Measurements from ENCODE around the gene FGFR4.

Gene FGFR4

DNA sequence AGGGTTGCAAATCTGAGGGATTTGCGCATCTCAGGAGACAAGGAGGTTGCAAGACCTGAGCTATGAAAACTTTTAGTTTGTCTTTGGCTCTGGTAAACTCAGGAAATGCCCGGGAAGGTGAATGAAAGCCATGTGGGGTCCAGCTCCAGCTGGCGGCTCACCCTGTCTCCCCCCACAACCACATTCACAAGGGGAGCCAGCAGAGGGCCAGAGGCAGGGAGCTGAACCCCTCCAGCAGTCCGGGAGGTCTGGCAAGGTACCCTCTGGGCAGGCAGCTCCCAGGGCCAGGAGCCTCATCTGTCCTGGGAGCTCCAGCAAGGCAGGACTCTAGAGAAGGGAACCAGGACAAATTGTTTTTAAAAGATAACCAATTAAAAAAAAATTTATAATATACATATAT, 2.5 kb upstream of the FGFR4 start:
- DNase-seq (ENCODE audit: extremely low read depth, low read depth): no peak
- TF ChIP-seq, protein P1, sequence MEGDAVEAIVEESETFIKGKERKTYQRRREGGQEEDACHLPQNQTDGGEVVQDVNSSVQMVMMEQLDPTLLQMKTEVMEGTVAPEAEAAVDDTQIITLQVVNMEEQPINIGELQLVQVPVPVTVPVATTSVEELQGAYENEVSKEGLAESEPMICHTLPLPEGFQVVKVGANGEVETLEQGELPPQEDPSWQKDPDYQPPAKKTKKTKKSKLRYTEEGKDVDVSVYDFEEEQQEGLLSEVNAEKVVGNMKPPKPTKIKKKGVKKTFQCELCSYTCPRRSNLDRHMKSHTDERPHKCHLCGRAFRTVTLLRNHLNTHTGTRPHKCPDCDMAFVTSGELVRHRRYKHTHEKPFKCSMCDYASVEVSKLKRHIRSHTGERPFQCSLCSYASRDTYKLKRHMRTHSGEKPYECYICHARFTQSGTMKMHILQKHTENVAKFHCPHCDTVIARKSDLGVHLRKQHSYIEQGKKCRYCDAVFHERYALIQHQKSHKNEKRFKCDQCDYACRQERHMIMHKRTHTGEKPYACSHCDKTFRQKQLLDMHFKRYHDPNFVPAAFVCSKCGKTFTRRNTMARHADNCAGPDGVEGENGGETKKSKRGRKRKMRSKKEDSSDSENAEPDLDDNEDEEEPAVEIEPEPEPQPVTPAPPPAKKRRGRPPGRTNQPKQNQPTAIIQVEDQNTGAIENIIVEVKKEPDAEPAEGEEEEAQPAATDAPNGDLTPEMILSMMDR (IDR thresholded peaks at IDR 0.05; ENCODE audit: low read depth, low read length): no peak

DNA sequence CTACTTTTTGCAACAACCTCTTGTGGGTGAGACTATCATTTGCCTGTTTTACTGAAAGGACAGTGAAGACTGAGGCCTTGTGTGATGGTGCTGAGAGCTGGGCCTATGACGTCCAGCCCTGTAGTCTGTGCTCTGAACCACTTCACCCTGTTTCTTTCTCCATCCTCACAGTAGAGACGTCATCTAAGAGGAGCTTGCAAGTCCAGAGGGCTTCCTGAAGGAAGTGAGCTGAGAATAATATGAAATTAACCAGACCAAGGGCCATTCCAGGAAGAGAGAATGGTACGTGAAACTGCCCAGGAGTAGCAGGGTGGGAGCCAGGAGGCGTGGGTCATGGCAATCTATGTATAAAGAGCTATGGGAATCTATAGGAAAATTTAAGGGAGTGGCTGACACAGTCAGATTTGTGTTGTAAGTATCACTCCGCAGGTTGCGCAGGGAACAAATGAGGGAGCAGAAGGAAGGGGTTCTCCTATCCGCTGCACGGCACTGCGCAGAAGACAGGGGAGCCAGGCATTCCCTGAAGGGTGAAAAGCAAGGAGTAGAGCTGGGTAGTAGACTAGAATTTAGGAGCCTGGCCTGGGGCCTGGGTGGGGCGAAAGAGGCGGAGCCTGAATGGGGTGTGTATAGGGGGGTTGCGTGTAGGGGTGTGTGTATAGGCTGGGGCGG, 596 bp upstream of the FGFR4 start:
- TF ChIP-seq, protein P1 (IDR thresholded peaks at IDR 0.05; ENCODE audit: low read depth, low read length): no peak
- DNase-seq (ENCODE audit: extremely low read depth, low read depth): no peak

DNA sequence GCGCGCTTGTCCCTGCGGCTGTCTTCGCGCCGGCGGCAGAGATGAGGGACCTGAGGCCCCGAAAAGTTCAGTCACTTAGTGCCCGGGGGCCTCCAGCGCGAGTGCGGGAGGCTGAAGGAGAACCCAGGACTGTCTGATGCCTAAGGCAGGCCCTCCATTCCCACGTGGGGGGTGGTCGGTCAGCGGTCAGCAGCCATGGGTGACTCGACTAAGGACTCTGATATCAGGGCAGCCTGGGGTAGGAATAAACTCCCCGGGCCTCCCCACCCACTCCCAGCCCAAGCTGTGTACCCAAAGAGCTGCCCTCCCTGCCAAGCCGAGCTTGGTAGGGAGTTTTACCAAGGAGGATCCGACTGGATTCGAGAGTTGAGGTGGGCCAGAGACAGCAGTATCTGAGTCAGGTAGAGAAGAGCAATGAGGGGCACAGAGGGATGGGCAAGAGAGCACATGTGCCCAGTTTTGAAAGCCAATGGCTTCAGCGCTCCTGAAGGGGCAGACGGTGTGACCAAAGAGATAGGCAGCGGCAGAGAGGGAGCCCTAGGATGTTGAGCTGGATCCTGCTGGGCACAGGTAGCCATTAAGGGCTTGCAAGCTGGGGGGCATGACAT, 787 bp downstream of the FGFR4 start:
- TF ChIP-seq, protein P1 (IDR thresholded peaks at IDR 0.05; ENCODE audit: low read depth, low read length): no peak

DNA sequence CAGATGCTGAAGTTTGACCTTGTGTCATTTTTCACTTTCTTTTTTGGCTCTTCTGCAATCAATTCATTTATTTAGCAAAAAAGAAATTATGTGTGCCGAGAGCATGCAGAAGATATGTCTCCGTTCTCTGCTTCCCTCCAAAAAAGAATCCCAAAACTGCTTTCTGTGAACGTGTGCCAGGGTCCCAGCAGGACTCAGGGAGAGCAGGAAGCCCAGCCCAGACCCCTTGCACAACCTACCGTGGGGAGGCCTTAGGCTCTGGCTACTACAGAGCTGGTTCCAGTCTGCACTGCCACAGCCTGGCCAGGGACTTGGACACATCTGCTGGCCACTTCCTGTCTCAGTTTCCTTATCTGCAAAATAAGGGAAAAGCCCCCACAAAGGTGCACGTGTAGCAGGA, 2.4 kb downstream of the FGFR4 start:
- TF ChIP-seq, protein P1 (IDR thresholded peaks at IDR 0.05; ENCODE audit: low read depth, low read length): no peak
- no peak for DNase-seq (ENCODE audit: extremely low read depth, low read depth)

More for the DNA sequence above, 787 bp downstream of the FGFR4 start:
- no peak for DNase-seq (ENCODE audit: extremely low read depth, low read depth)

DNA sequence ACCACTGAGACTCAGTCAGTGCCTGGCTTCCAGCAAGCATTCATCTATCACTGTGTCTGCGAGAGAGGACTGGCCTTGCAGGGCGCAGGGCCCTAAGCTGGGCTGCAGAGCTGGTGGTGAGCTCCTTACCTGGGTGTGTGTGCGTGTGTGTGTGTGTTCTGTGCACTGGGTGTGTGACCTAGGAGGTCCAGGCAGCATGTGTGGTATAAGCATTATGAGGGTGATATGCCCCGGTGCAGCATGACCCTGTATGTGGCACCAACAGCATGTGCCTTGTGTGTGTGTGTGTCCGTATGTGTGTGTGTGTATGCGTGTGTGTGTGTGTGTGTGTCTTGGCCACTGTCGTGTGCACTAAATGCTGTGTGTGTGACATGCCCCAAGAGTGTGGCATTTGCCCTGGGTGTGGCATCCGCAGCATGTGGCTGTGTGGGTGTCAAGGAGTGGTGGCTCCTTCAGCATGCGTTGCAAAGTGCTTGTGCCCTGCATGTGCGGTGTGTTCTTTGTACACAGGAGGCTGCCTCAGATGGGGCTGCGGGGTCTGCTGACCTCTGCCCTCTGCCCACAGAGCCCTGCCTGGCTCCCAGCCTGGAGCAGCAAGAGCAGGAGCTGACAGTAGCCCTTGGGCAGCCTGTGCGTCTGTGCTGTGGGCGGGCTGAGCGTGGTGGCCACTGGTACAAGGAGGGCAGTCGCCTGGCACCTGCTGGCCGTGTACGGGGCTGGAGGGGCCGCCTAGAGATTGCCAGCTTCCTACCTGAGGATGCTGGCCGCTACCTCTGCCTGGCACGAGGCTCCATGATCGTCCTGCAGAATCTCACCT, 3.3 kb downstream of the FGFR4 start:
- DNase-seq (ENCODE audit: extremely low read depth, low read depth): no peak
- TF ChIP-seq, protein P1 (IDR thresholded peaks at IDR 0.05; ENCODE audit: low read depth, low read length): no peak

DNA sequence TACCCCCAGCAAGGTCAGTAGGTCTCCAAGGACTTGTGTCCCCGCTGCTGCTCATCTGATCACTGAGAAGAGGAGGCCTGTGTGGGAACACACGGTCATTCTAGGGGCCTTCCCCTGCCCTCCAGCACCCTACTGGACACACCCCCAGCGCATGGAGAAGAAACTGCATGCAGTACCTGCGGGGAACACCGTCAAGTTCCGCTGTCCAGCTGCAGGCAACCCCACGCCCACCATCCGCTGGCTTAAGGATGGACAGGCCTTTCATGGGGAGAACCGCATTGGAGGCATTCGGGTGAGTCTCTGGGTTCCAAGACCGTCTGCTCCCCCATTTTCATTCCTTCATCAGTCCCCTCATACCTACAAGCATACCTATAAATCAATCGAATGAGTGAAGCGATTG, 4.1 kb downstream of the FGFR4 start:
- TF ChIP-seq, protein P1 (IDR thresholded peaks at IDR 0.05; ENCODE audit: low read depth, low read length): no peak
- DNase-seq (ENCODE audit: extremely low read depth, low read depth): no peak

DNA sequence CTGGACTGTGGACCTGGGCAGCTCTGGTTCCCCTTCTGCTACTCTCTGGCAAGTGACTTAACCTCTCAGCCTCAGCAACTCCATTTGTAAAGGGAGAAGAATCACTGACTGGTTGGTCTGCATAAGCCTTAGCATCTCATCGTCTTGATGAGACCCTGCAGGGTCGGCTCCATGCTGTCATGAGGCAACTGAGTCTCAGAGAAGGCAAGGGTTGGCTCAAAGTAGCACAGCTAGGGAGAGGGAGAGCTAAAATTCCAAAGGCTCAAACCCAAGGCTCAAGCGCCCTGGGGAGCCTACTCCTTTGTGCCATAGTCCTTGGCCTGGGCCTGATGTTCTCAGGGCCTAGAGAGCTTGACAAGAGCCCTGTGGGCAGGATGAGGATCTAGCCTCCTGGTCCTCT, 4.5 kb downstream of the FGFR4 start:
- TF ChIP-seq, protein P1 (IDR thresholded peaks at IDR 0.05; ENCODE audit: low read depth, low read length): no peak
- DNase-seq (ENCODE audit: extremely low read depth, low read depth): no peak
